ENCODE measurements around the gene CHML. TPM values are rescaled to one million over a fixed set of nuclear protein-coding genes. Genes with fewer than 3 reads are reported as not detected.

Gene CHML
- total and polyA plus RNA-seq, 10 of the 15 experiments (the other 5 are each of a cell fraction or from before 2014, with no cell fraction given), result 2.0 to 15.5 (median 6.0) TPM

GRCh38 chr1:241666419-241666818 lies 26.2 kb upstream of the CHML start:
- H3K9me3 ChIP-seq (replicated peaks; ENCODE audit: control insufficient read depth, insufficient read depth, low read length), result no peaks in the 10 kb centered on the region
- intact Hi-C loops (cut with micrococcal nuclease; ENCODE audit: unreplicated experiment), result no loop called here
- FAIRE-seq (no peak), DNase-seq (ENCODE audit: low read depth, low spot score) (no peak), ATAC-seq (no peak)
- no peaks in the 10 kb centered on the region for H3K27me3 ChIP-seq (replicated peaks in 1 of 2; ENCODE audit: control insufficient read depth in 2 of 2, insufficient read depth in 2 of 2, low read length in 1 of 2)
- ChIA-PET SMC1A (ENCODE audit: uncharacterized antibody, unreplicated experiment) (interaction anchor here (1.3 kb wide), 1 partner anchor 14 kb away, joined by 3 read pairs; the partner anchor contains the start of gene WDR64), POLR2A (no interaction called here), CTCF (interaction anchor here (0.6 kb wide), 1 partner anchor 119 kb away, joined by 3 read pairs; no protein-coding TSS in a partner anchor), RAD21 (ENCODE audit: unreplicated experiment) (no interaction called here)
- in situ Hi-C loops (cut with MboI), result no loop called here
- no peaks in the 10 kb centered on the region for H4K20me1 ChIP-seq (ENCODE audit: control insufficient read depth, insufficient read depth)
- H3K36me3 ChIP-seq (ENCODE audit: control insufficient read depth in 2 of 2, insufficient read depth in 2 of 2, low read length in 1 of 2), result no peaks in the 10 kb centered on the region
- H3K4me3 ChIP-seq, result no peak overlapping the region
- 23% methylated on average over 3 of the region's 3 CpGs for WGBS (ENCODE audit: insufficient coverage, insufficient replicate concordance, low lambda C conversion rate, missing lambda C conversion rate)
- no peak overlapping the region for H3K4me2 ChIP-seq (ENCODE audit: control insufficient read depth, insufficient read depth)
- no peaks in the 10 kb centered on the region for H3K79me2 ChIP-seq (ENCODE audit: control insufficient read depth, insufficient read depth, low read length)
- no peaks in the 10 kb centered on the region for H3K4me1 ChIP-seq (ENCODE audit: control insufficient read depth, insufficient read depth, low read length)
- H3K27ac ChIP-seq (ENCODE audit: control insufficient read depth, insufficient read depth), result no peak overlapping the region
- no peak overlapping the region for H3K9ac ChIP-seq (ENCODE audit: control insufficient read depth, insufficient read depth, low read length)
- no peak overlapping the region for H2AFZ ChIP-seq (ENCODE audit: control insufficient read depth, low read depth, low read length)
- TF ChIP-seq KAT2A (conservative IDR thresholded peaks at IDR 0.05; ENCODE audit: control insufficient read depth, low read depth, low read length), result no peak
- no peak for TF ChIP-seq IKZF1 (conservative IDR thresholded peaks at IDR 0.05)
- TF ChIP-seq ZNF384 (IDR thresholded peaks at IDR 0.05; ENCODE audit: borderline replicate concordance, low read depth, low read length), result no peak
- TF ChIP-seq USF1 (IDR thresholded peaks at IDR 0.05; ENCODE audit: borderline replicate concordance, extremely low read length, insufficient read depth, low read depth, low read length), result no peak
- no peak for TF ChIP-seq KDM1A (IDR thresholded peaks at IDR 0.05; ENCODE audit: borderline replicate concordance)
- TF ChIP-seq SIX5 (IDR thresholded peaks at IDR 0.05; ENCODE audit: low read depth, low read length, severe bottlenecking), result no peak
- TF ChIP-seq BACH1 (IDR thresholded peaks at IDR 0.05; ENCODE audit: borderline replicate concordance), result no peak
- TF ChIP-seq CHD1 (IDR thresholded peaks at IDR 0.05; ENCODE audit: low read depth, low read length), result no peak
- no peak for TF ChIP-seq NFXL1 (IDR thresholded peaks at IDR 0.05; ENCODE audit: borderline replicate concordance)
- TF ChIP-seq ZNF207 (IDR thresholded peaks at IDR 0.05; ENCODE audit: borderline replicate concordance), result no peak
- TF ChIP-seq WRNIP1 (IDR thresholded peaks at IDR 0.05; ENCODE audit: borderline replicate concordance, low read depth, low read length), result no peak
- TF ChIP-seq POLR2AphosphoS5 (IDR thresholded peaks at IDR 0.05; ENCODE audit: low read length), result no peak
- TF ChIP-seq STAT3 (IDR thresholded peaks at IDR 0.05; ENCODE audit: low read depth, low read length), result no peak
- TF ChIP-seq MEF2A (IDR thresholded peaks at IDR 0.05; ENCODE audit: insufficient read depth, low read depth, low read length), result no peak
- TF ChIP-seq PML (IDR thresholded peaks at IDR 0.05; ENCODE audit: low read length), result no peak
- TF ChIP-seq RCOR1 (conservative IDR thresholded peaks at IDR 0.05; ENCODE audit: low read depth, low read length), result no peak
- no peak for TF ChIP-seq REST (IDR thresholded peaks at IDR 0.05; ENCODE audit: low read depth, low read length)
- TF ChIP-seq ZSCAN29 (IDR thresholded peaks at IDR 0.05), result no peak
- TF ChIP-seq BRCA1 (IDR thresholded peaks at IDR 0.05; ENCODE audit: low read depth, low read length), result no peak
- no peak for TF ChIP-seq SRF (IDR thresholded peaks at IDR 0.05; ENCODE audit: low read depth in 2 of 2, low read length in 2 of 2)
- BruUV-seq (replicated peaks), result no TSS peak

Data from GM12878 (cell line).